Medulla oblongata (tissue), 1 donor: ENCODE measurements around the gene MYO9A.
"Not testable (repeated sequence)": the region's sequence is repeated elsewhere in the genome, so short reads cannot be mapped to it uniquely, and the experiment has no call there.

Experiments
- DNase-seq: peaks from one replicate; pipeline ENCODE4 v3.0.0-alpha.2; 2015; ENCODE audit errors: extremely low spot score

The MYO9A gene

GRCh38 chr15:72092691-72093090 lies 25.3 kb downstream of the MYO9A start:
- no peak for DNase-seq

- DNase-seq = no peak
Observed at GRCh38 chr15:72092006-72092405, 25.9 kb downstream of the MYO9A start.

GRCh38 chr15:72086920-72087648 lies 30.9 kb downstream of the MYO9A start:
- peak; percentile 22 for DNase-seq

GRCh38 chr15:72086010-72086697 lies 31.8 kb downstream of the MYO9A start:
- DNase-seq = no peak

GRCh38 chr15:72082176-72082575 lies 35.8 kb downstream of the MYO9A start:
- no peak for DNase-seq

- no peak for DNase-seq
Observed at GRCh38 chr15:72078887-72079286, 39.1 kb downstream of the MYO9A start.

- DNase-seq = no peak
Observed at GRCh38 chr15:72077950-72078349, 40.0 kb downstream of the MYO9A start.

GRCh38 chr15:72074335-72075060 lies 43.5 kb downstream of the MYO9A start:
- no peak for DNase-seq

- DNase-seq = not testable (repeated sequence)
Observed at GRCh38 chr15:72071448-72071825, 46.5 kb downstream of the MYO9A start.

- no peak for DNase-seq
Observed at GRCh38 chr15:72070817-72071447, 47.0 kb downstream of the MYO9A start.

GRCh38 chr15:72068856-72069255 lies 49.1 kb downstream of the MYO9A start:
- DNase-seq = no peak

GRCh38 chr15:72065801-72066200 lies 52.1 kb downstream of the MYO9A start:
- DNase-seq = no peak

- DNase-seq = no peak
Observed at GRCh38 chr15:72063186-72063585, 54.8 kb downstream of the MYO9A start.

GRCh38 chr15:72062319-72062718 lies 55.6 kb downstream of the MYO9A start:
- no peak for DNase-seq

GRCh38 chr15:72060687-72061250 lies 57.2 kb downstream of the MYO9A start:
- DNase-seq = no peak

- DNase-seq = no peak
Observed at GRCh38 chr15:72058585-72058984, 59.4 kb downstream of the MYO9A start.

GRCh38 chr15:72057548-72058091 lies 60.3 kb downstream of the MYO9A start:
- peak; percentile 14 for DNase-seq

GRCh38 chr15:72056217-72056616 lies 61.7 kb downstream of the MYO9A start:
- not testable (repeated sequence) for DNase-seq

- not testable (repeated sequence) for DNase-seq
Observed at GRCh38 chr15:72053297-72053696, 64.7 kb downstream of the MYO9A start.

GRCh38 chr15:72050700-72051099 lies 67.2 kb downstream of the MYO9A start:
- no peak for DNase-seq

- DNase-seq = no peak
Observed at GRCh38 chr15:72047020-72047419, 70.9 kb downstream of the MYO9A start.

GRCh38 chr15:72044956-72045355 lies 73.0 kb downstream of the MYO9A start:
- DNase-seq = no peak
